Stimulated activated CD4-positive, alpha-beta T cell treated with anti-CD3 and anti-CD28 coated beads, Interleukin-4, amount 100 ng/mL, for 48 hours (primary cell): ENCODE measurements around the gene PDE3A.

Experiments
- DNase-seq, 2 donors: peaks; one replicate each; pipeline ENCODE4 v3.0.0-alpha.2; 2020; ENCODE audit warnings: low read depth in 2 of 2

The PDE3A gene

DNA sequence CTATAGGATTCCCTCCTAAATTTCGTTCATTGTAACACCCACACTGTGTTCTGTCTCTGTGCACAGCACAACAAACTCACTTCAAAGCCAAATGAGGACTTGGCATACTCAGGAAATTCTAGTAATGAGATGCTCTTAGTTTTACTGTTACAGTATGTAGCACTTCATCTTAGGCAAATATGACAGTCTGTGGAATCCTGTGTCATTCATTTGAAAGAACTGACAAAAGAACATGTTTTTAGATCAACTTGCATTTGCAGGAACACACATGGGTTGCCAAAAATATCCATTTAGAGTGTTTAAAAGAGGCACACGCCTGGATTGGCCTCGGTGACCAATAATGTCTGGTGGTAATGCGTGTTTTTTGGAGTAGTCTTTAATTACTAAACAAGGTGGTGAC, 56.5 kb downstream of the PDE3A start:
- DNase-seq = no peak

DNA sequence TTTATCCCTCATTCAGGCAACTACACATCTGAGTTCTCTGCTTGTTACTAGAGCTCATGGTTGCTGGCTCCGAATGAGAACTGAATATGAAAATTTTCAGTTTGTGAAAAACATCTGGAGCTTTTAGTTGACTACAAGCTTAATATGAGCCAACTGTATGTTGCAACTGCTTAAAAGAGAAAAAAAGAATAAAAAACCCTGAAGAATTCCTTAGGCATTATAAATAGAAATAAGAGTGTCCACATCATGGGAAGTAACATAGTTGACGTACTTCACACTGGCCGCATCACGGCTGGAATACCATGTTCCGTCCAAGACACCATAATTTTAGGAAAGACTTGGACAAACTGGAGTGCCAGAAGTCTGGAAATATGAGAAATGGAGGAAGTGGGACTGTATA, 57.9 kb downstream of the PDE3A start:
- DNase-seq = no peak

DNA sequence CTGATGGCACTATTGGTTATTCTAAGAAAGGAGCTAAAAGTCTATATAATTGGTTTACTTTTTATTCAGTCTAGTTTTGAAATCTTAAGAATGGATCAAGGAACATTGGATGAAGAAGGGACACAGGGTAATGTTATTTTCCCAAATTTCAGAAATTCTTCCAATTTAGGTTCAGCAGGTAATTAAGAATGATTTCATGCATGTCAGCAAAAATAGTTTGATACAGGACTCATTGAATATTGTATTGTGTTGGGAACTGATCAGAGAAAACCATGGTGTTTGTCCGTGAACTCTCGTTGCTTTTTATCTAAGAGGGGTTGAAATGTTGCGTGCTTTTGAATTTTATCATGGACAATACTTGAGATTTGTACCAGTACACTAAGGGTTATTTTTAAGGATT, 58.6 kb downstream of the PDE3A start:
- DNase-seq = no peak

DNA sequence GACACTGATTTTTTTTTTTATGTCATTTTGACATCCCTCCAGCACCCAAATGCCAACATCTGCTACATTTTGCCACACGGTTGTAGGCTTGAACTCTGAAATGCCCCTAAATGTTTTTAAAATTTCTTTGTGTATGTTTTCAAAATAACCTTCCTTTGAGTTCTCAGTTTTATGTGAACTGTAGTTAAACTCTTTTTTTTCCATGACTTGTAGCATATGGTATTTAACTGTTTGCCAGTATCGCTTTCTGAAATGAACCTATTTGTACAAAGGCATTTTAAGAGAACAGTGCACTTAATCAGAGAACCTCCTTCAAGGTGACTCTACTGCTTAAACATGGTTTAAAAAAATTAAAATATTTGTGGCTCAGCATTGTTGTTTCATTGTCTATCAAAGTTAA, 61.5 kb downstream of the PDE3A start:
- no peak for DNase-seq

DNA sequence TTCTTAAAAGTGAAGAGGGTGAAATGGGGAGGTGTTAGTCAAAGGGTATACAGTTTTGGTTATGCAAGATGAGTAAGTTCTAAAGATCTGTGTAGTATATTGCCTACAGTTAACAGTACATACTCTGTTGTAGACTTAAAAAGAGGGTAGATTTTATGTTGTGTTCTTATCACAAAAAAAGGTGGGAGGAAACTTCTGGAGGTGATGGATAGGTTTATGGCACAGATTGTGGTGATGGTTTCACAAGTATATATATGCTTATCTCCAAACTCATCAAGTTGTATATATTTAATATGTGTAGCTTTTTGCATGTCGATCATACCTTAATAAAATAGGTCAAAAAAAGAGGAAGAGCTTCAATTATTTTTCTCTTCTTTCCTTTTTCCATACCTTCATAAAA, 64.0 kb downstream of the PDE3A start:
- DNase-seq = no peak

DNA sequence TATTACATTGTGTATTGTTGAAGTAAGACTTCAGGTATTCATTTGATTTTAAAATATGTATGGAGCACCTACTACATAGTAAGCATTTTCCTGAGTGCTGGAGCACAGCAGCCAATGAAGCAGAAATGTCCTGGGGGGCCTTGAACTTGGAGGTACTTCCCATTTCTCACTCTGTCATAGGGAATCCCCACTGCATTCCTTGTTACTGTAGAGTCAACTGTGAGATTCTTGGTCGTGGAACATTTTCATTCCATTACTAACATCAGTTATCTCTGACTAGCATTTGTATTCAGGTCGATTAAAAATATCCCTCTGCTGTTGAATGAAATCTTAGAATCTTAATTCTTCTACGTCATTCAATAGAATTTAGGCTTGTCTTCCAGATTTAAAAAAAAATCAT, 66.7 kb downstream of the PDE3A start:
- no peak for DNase-seq

DNA sequence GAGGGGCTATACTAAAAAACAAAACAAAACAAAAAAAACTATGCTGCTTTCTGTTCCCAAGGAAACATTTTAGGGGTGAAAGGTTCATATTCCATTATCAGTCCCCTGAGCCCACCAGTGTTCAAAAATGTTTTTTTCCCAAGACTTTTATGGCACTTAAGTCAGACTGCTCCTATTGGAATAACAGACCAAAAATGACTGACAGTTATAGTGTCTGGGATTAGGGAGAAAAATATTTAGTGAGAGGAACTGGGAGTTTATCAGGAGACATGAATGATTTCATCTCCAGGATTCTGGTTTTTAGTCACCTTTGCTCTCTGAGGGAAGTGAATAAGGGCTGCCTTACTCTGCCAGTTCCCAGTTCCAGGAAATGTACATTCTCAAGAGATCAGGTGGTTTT, 68.0 kb downstream of the PDE3A start:
- no peak for DNase-seq

DNA sequence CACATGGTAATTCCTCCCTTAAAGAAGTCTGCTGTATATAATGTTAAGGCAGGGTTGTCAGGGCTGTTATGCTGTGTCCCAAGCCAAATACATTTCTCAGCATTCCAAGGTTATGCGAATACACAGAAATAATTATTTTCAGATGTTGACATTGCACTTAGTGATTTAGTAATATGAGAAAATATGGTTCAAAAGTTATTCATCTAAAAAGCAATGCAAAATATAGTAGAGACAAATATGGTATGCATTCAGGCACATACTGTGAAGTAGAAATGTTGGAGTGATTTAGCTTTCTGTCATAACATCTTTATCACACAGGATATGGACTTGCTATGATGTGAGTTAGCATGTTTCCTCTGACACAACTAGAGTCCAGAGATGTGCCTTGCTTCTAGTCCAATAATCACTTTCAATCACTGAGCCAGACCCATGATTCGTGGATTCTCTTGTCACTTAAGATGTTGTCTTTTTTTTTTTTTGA, 70.0 kb downstream of the PDE3A start:
- no peak for DNase-seq

DNA sequence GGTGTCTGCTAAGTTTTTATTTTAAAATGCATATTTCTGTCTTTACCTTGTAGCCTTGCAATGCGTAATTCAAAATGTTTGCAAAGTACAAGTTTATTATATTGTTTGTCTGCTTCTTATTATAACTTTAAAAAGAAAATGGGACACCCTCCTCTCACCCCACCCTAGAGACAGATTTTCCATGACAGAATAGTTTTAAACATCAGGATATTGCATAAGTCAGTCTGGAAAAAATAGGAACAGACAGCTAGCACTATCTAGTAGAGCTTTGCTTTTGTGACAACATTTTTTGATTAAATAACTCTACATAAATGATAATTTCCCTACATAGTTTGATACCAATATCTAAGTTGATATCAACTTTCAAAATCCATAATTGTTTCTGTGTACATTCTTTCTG, 71.3 kb downstream of the PDE3A start:
- no peak for DNase-seq

DNA sequence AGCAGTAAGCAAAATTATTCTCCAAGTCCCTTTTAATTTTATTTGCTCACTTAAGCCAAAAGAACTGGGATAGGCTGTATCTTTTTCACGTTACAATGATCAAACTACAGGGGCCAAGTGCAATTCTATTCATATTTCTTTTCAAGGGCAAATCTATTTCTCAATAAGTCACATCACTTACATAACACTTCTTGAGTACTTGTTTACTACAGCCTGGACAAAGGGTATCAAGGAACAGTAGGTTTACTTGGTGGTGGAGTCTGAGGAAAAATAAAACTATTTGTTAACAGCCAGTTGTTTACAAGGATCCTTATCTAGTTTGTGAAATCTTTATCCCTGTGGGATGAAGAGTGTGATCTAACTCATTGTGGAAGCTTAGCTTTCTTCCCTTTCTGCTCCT, 72.1 kb downstream of the PDE3A start:
- no peak for DNase-seq

DNA sequence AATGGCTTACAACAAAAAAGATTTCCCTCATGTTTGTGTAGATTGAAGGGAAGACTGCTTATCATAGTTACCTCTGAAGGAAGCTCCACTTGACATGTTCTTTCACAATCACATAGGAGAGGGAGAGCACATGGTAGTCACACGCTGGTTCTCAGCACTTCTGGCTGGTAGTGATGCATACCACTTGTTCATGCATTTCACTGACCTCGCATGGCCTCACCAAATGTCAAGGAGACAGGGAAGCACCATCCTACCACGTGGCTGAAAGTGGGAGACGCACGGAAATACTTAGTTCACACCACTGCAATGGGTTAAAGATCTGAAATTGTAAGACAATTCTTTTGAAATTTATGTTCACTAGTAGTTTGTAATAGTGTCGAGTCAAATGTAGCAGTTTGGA, 74.0 kb downstream of the PDE3A start:
- DNase-seq = no peak

DNA sequence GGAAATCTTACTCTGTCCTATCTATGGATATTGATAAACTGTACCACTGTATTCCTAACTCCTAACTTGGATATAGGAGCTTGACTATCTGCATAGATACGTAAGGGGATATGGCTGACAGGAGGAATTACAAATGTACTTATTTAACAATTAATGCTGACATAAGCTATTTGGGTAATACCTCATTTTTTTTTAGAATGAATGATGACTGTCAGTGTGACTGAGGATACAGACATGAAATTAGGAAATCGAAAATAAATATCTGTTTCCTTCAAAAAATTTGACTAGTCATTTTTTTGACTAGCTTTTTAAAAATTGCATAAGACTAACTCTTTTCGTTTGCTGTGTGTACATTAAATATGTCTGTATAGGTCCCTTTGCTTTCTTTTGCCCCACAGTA, 74.9 kb downstream of the PDE3A start:
- DNase-seq = no peak

DNA sequence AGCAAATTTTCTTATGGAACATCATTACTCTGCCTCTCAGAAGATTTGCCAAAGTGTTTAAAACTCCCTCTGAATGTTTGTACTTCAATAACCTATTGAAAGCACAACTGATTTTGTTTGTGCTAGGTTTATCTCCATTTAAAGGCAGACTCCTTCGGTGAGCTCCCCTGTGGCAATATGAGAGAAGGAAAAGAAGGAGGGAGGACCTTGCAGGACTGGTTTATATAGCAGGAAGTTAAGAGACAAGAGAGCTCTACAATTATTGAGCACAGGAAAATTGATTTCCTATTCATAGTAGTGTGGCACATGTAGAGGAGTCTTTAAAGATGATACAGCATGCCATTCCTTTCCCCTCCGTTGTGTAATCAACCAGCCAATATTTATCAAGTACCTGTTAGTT, 75.5 kb downstream of the PDE3A start:
- no peak for DNase-seq

DNA sequence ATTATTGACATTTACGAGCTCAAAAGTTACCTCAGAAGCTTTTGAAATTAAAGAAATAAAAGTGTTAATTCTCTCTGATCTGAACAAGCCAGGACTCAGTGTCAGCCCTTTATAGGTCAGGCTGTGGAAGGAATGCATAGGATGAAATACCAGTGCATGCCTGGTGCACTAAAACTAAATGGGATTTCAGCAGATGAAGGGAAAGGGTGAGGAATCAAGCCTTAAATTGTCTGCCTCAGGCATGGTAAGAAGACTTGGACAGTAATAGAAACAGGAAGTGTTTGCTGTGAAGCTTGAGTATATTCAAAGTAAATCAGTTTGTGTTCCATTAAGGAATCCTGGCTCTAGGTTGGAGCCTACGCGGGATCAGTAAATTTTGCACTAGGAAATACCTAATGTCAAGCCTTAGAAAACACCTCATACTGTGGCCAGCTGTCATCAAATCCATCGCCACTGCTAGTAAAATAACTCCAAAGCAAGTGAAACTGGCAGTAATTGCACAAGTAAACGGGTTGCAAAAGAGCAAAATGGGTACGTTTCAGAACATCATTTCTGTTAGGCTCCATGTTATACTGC, 76.3 kb downstream of the PDE3A start:
- no peak for DNase-seq

DNA sequence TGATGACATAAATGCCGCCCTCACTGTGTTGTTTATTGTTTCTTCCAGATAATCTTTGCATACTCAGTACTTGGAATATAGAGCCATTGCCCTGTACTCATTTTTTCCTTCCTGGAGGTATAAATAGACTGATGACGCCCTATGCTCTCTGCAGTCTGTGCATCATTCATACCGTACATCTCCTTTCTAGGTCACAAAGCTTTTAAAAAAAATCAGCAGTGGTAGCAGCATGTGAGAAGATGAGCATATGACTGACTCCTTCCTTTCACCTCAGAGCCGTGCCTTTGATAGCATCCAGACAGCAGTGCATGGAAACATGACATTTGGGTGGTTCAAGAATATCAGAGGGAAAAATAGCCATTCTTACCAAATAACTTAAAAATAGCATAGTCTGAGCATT, 77.3 kb downstream of the PDE3A start:
- DNase-seq = no peak

DNA sequence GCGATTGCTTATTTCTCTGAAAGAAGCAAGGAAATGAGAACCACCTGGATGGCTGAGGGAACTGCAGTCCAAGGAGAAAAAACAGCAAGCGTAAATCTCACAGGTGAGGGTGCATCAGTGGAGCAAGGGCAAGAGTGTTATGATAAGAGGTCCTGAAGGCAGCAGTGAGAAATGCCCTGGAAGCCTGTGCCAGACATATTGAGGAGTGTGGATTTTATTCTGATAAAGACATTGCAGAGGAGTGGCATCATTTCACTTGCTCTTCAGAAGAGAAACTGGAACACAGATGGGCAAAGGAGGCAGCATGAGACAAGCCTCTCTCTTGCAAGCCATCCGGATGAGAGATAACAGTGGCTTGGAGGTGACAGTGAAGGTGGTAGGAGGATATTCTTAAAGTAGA, 78.5 kb downstream of the PDE3A start:
- no peak for DNase-seq

DNA sequence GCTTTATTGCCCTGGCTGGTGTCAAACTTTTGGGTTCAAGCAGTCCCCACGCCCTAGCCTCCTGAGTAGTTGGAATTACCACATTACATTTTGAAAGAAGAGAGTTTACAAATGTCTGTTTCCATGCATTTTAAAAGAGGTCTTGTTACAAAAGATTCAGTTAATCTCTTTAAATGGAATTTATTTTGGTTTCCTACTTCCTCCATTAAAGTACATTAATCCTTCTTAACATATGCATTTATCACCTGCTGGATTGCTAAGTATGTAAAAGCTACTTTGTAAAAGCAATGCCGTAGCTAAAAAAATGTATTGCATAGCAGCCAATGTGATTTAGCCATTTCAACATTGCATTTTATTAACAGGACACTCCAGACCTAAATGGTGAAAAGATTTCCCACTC, 80.4 kb downstream of the PDE3A start:
- no peak for DNase-seq

DNA sequence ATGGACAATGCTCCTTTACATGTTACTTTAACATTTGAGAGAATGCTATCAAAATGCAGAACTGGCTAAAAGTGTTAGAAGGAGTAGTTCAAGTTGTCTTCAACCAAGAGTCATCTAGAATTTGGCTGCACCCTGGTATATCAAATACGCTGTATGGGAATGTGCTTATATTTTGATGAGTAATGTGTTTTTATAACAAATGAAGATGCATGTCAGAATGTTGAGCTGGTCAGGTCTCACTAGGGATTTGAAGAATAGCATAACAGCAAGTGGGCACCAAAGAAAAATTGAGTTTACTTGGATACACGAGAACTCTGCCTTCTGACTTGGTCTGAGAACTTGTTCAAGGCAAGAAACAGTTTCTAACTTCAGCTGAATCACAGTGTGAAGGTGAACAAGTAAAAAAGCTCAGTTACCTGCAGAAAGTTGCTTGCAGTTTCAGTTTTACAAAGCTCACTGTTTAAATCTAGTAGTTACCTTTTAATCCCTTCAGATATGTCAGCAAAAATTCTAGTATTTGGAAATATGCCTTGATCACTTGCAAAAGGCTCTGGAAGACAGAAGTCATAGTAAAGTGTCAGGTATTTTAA, 82.3 kb downstream of the PDE3A start:
- DNase-seq = no peak

DNA sequence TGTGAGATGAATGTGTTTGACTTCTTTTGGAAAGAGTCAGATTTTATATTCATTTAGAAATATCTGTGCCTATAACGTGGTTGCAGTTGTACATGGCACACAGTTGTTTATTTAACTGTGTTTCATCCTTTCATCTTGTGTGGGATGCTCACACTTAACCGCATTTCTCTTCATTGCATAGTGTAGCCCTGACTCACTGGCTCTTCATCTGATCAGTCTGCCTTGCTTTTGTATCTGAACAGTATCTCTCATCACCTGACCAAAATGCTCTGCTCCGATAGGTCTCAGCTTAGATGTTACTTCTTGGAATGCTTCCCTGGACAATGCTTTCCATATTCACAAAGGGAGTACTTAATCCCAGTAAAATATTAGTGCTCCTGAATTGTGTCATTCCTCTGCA, 83.4 kb downstream of the PDE3A start:
- DNase-seq = no peak

DNA sequence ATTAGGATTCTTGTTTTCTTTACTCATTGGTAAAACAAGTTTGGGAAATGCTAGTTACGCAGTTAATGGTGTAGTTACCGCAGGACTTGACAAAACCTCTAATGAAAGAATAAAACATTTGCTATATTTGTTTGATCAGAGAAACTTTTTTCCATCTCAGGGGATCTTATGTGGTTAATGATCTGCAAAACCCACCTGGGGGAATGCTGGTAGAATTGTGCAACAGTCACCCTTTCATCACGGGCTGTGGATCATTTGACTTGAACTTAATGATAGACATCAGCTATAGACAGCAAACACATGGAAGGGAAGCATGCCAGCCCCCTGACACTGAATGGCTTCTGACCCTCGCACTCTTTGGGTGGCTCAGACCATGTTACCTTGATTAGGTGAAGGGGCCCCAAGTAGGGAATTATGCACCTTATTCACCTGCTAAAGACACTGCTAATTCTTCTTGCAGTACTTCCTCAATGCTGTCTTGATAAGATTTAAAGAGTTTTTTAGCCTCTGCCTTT, 84.2 kb downstream of the PDE3A start:
- no peak for DNase-seq

DNA sequence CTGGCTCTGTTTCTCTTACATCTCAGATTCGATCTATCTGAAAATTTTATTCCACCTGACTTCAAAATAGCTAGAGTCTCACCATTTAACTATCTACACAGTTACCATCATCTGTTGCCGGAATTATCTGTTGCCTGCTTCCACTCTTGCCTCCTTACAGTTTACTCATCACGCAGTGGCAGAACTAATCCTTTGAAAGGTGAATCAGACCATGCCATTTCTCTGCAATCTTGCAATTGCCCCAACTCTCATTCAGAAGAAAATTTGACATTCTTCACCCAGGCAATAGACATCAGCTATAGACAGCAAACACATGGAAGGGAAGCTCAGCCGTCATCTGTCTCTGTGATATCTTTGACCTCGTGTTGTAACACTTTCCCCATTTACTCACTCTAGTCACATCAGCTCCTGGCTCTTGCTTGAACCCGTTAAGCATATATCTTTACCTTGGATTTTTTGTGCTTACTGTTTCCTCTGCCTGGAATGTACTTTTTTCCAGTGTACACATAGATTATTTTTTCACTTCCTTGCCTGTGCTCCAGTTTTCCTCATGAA, 85.5 kb downstream of the PDE3A start:
- DNase-seq = no peak

DNA sequence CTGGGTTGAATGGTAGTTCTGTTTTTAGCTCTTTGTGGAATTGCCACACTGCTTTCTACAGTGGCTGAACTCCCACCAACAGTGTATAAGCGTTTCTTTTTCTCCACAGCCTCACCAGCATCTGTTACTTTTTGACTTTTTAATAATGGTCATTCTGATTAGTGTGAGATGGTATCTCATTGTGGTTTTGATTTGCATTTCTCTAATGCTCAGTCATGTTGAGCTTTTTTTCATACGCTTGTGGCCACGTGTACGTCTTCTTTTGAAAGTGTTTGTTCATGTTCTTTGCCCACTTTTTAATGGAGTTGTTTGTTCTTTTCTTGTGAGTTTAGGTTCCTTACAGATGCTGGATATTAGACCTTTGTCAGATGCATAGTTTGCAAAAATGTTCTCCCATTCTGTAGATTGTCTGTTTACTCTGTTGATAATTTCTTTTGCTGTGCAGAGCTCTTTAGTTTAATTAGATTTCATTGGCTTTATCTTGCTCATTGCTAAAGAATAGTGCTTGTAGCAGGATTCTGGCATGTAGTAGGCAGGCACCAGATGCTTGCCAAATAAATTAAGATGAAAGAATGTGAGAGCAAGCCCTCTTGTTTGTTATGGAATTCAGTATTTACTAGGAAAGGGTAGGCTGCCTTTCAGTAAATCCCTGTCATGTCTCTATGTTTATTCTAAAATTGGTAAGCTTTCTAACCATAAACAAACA, 86.8 kb downstream of the PDE3A start:
- no peak for DNase-seq

DNA sequence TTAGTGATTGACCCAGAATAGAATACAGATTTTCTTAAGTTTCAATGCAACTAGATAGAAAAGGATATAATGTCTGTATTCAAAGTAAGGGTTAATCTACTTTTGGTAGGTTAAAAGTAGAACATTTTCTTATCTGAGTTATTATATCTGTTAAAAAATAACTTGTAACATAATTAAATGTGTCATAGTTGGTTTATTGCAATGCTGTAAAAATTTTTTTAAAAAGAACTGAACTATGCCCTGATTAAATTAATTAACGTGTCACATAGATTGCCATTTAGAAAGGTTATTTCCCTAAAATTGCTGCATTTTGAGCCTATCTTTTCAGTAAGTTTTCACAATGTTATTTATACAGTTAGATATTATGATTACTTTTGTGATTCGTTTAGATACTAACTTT, 89.2 kb downstream of the PDE3A start:
- DNase-seq = no peak
